Stomach (tissue), 4 donors: ENCODE data around the gene AVL9.

ENCODE experiments used
- CTCF ChIP-seq, 7 experiments: fragments of 450-650 bp in 4 of 7; fragments of 200-600 bp in 3 of 7; sonication (generic) in 3 of 7; IDR thresholded peaks; one replicate each; pipeline ENCODE4 v1.5.1; 2016 to 2019; ENCODE audit warnings: antibody characterized with exemption in 7 of 7, control low read depth in 2 of 7, mild to moderate bottlenecking in 1 of 7
- EP300 ChIP-seq: sonication (generic); formaldehyde crosslinking; IDR thresholded peaks from one replicate; pipeline ENCODE4 v1.6.1; 2017; ENCODE audit warnings: antibody characterized with exemption
- POLR2A ChIP-seq, 4 donors: fragments of 450-650 bp; IDR thresholded peaks; one replicate each; pipeline ENCODE4 v1.6.1; 2016; ENCODE audit warnings: antibody characterized with exemption in 4 of 4, control low read depth in 2 of 4, mild to moderate bottlenecking in 1 of 4, moderate library complexity in 1 of 4
- POLR2AphosphoS5 ChIP-seq, 3 donors: sonication (generic); formaldehyde crosslinking; IDR thresholded peaks; one replicate each; pipeline ENCODE4 v1.6.1; 2016; ENCODE audit warnings: antibody characterized with exemption in 3 of 3

GRCh38 chr7:32447218-32447617 is 48.1 kb upstream of the AVL9 start:
- no peak for TF ChIP-seq POLR2A (IDR thresholded peaks at IDR 0.05)
- TF ChIP-seq CTCF (IDR thresholded peaks at IDR 0.05): no peak
- TF ChIP-seq POLR2AphosphoS5 (IDR thresholded peaks at IDR 0.05): no peak
- TF ChIP-seq EP300: no peak
